Prostate gland (tissue), 2 donors: ENCODE measurements around the gene CCL27.

Experiments
- CTCF ChIP-seq, 4 experiments: fragments of 200-600 bp in 2 of 4; fragments of 450-650 bp in 2 of 4; sonication (generic) in 2 of 4; IDR thresholded peaks; 1 replicate in 3 of 4; 2 replicates in 1 of 4; pipeline ENCODE4 v1.5.1; 2016 to 2019; ENCODE audit warnings: antibody characterized with exemption in 4 of 4, mild to moderate bottlenecking in 2 of 4, moderate library complexity in 2 of 4
- POLR2AphosphoS5 ChIP-seq: sonication (generic); formaldehyde crosslinking; IDR thresholded peaks from one replicate; pipeline ENCODE4 v1.6.1; 2017; ENCODE audit warnings: antibody characterized with exemption

- TF ChIP-seq CTCF (IDR thresholded peaks at IDR 0.05) (no peak), POLR2AphosphoS5 (no peak)
Observed at GRCh38 chr9:34652602-34653000, 9.9 kb downstream of the CCL27 start.
